HG03520 (cell line): ENCODE measurements around the gene KIRREL1.
"Not testable (repeated sequence)": the region's sequence is repeated elsewhere in the genome, so short reads cannot be mapped to it uniquely, and the experiment has no call there.

Experiments used
- ATAC-seq: cut with Tn5 transposase; IDR thresholded peaks from one replicate; pipeline ENCODE4 v1.9.1; 2021; ENCODE audit warnings: mild to moderate bottlenecking, moderate library complexity; ENCODE audit not compliant: unreplicated experiment

Gene KIRREL1

GRCh38 chr1:158124999-158125398 is 131.6 kb downstream of the KIRREL1 start:
- no peak for ATAC-seq

- ATAC-seq = peak; percentile 57
Observed at GRCh38 chr1:158126425-158126824, 133.0 kb downstream of the KIRREL1 start.

- not testable (repeated sequence) for ATAC-seq
Observed at GRCh38 chr1:158128531-158128930, 135.1 kb downstream of the KIRREL1 start.

GRCh38 chr1:158131217-158131616 is 137.8 kb downstream of the KIRREL1 start:
- no peak for ATAC-seq

GRCh38 chr1:158140764-158141192 is 147.3 kb downstream of the KIRREL1 start:
- ATAC-seq = no peak

GRCh38 chr1:158145173-158145719 is 151.8 kb downstream of the KIRREL1 start:
- ATAC-seq = no peak

GRCh38 chr1:158146165-158146564 is 152.7 kb downstream of the KIRREL1 start:
- no peak for ATAC-seq

GRCh38 chr1:158146739-158147138 is 153.3 kb downstream of the KIRREL1 start:
- no peak for ATAC-seq

GRCh38 chr1:158147401-158147800 is 154.0 kb downstream of the KIRREL1 start:
- ATAC-seq = no peak

- ATAC-seq = no peak
Observed at GRCh38 chr1:158147869-158148268, 154.4 kb downstream of the KIRREL1 start.

GRCh38 chr1:158148468-158148867 is 155.0 kb downstream of the KIRREL1 start:
- no peak for ATAC-seq

- no peak for ATAC-seq
Observed at GRCh38 chr1:158149175-158149574, 155.7 kb downstream of the KIRREL1 start.
